Measurements from ENCODE around the gene PREX1.

- TF ChIP-seq JUN (IDR thresholded peaks at IDR 0.05; ENCODE audit: borderline replicate concordance, insufficient read depth, insufficient read length, low read depth) (no peak), CTCF (IDR thresholded peaks at IDR 0.05; ENCODE audit: extremely low read depth in 1 of 2, insufficient read depth in 1 of 2, low read depth in 1 of 2, low read length in 2 of 2) (no peak), POLR2A (IDR thresholded peaks at IDR 0.05; ENCODE audit: low read depth, low read length) (no peak), EZH2 (IDR thresholded peaks at IDR 0.05; ENCODE audit: borderline replicate concordance, low read depth, low read length, severe bottlenecking) (no peak), POLR2AphosphoS5 (IDR thresholded peaks at IDR 0.05; ENCODE audit: insufficient read depth, low read depth, low read length) (no peak), GATA2 (IDR thresholded peaks at IDR 0.05; ENCODE audit: insufficient read depth, insufficient read length, low read depth, low read length) (no peak), FOS (IDR thresholded peaks at IDR 0.05; ENCODE audit: borderline replicate concordance, insufficient read depth, low read length) (no peak)
Measured at GRCh38 chr20:48688579-48688978, 139.2 kb downstream of the PREX1 start.
